Pulmonary artery endothelial cell (primary cell): ENCODE data around the gene SYNRG. TPM values are rescaled to one million over a fixed set of nuclear protein-coding genes. Genes with fewer than 3 reads are reported as not detected.

Source experiments
- DNase-seq: peaks from one replicate; pipeline ENCODE4 v3.0.0-alpha.2; 2011; ENCODE audit warnings: low read depth, low spot score
- total RNA-seq: library from RNA; depleted of rRNA; stranded (reverse); fragments of >200 nt; gene quantifications from 2 replicates; pipeline ENCODE4 v1.2.3, GENCODE V29; 2014

Gene SYNRG
- total RNA-seq, 1 donor from 2014 or later: 12.0 TPM

GRCh38 chr17:37604556-37604955 lies 4.7 kb downstream of the SYNRG start:
- no peak for DNase-seq

GRCh38 chr17:37598145-37598544 lies 11.1 kb downstream of the SYNRG start:
- no peak for DNase-seq

- no peak for DNase-seq
Observed at GRCh38 chr17:37592291-37592690, 16.9 kb downstream of the SYNRG start.

GRCh38 chr17:37585066-37585465 lies 24.2 kb downstream of the SYNRG start:
- no peak for DNase-seq

GRCh38 chr17:37576281-37576680 lies 32.9 kb downstream of the SYNRG start:
- no peak for DNase-seq

GRCh38 chr17:37574427-37574826 lies 34.8 kb downstream of the SYNRG start:
- no peak for DNase-seq

GRCh38 chr17:37571674-37572073 lies 37.5 kb downstream of the SYNRG start:
- DNase-seq: no peak

GRCh38 chr17:37570527-37571093 lies 38.6 kb downstream of the SYNRG start:
- peak; percentile 13 for DNase-seq

GRCh38 chr17:37568350-37569053 lies 40.7 kb downstream of the SYNRG start:
- DNase-seq: no peak

GRCh38 chr17:37567538-37567937 lies 41.7 kb downstream of the SYNRG start:
- no peak for DNase-seq

- DNase-seq: no peak
Observed at GRCh38 chr17:37567137-37567536, 42.1 kb downstream of the SYNRG start.

GRCh38 chr17:37564252-37564651 lies 45.0 kb downstream of the SYNRG start:
- DNase-seq: no peak

- no peak for DNase-seq
Observed at GRCh38 chr17:37562016-37562745, 47.0 kb downstream of the SYNRG start.

GRCh38 chr17:37558299-37558698 lies 50.9 kb downstream of the SYNRG start:
- DNase-seq: no peak

- DNase-seq: no peak
Observed at GRCh38 chr17:37557482-37557881, 51.7 kb downstream of the SYNRG start.

- DNase-seq: no peak
Observed at GRCh38 chr17:37555386-37555785, 53.8 kb downstream of the SYNRG start.

GRCh38 chr17:37553401-37553966 lies 55.7 kb downstream of the SYNRG start:
- no peak for DNase-seq

GRCh38 chr17:37551788-37552187 lies 57.4 kb downstream of the SYNRG start:
- no peak for DNase-seq

- DNase-seq: no peak
Observed at GRCh38 chr17:37547986-37548385, 61.2 kb downstream of the SYNRG start.

GRCh38 chr17:37546302-37546701 lies 62.9 kb downstream of the SYNRG start:
- no peak for DNase-seq

GRCh38 chr17:37545486-37545885 lies 63.7 kb downstream of the SYNRG start:
- no peak for DNase-seq

- no peak for DNase-seq
Observed at GRCh38 chr17:37543637-37544052, 65.6 kb downstream of the SYNRG start.
